ENCODE measurements around the gene KIF9.

Gene KIF9

GRCh38 chr3:47291158-47291753 lies 8.7 kb upstream of the KIF9 start:
- DNase-seq (ENCODE audit: low spot score), result no peak
- TF ChIP-seq, protein P1, sequence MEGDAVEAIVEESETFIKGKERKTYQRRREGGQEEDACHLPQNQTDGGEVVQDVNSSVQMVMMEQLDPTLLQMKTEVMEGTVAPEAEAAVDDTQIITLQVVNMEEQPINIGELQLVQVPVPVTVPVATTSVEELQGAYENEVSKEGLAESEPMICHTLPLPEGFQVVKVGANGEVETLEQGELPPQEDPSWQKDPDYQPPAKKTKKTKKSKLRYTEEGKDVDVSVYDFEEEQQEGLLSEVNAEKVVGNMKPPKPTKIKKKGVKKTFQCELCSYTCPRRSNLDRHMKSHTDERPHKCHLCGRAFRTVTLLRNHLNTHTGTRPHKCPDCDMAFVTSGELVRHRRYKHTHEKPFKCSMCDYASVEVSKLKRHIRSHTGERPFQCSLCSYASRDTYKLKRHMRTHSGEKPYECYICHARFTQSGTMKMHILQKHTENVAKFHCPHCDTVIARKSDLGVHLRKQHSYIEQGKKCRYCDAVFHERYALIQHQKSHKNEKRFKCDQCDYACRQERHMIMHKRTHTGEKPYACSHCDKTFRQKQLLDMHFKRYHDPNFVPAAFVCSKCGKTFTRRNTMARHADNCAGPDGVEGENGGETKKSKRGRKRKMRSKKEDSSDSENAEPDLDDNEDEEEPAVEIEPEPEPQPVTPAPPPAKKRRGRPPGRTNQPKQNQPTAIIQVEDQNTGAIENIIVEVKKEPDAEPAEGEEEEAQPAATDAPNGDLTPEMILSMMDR (IDR thresholded peaks at IDR 0.05), result no peak
- no peak overlapping the region for H3K4me3 ChIP-seq
- no peak overlapping the region for H3K27ac ChIP-seq

DNA sequence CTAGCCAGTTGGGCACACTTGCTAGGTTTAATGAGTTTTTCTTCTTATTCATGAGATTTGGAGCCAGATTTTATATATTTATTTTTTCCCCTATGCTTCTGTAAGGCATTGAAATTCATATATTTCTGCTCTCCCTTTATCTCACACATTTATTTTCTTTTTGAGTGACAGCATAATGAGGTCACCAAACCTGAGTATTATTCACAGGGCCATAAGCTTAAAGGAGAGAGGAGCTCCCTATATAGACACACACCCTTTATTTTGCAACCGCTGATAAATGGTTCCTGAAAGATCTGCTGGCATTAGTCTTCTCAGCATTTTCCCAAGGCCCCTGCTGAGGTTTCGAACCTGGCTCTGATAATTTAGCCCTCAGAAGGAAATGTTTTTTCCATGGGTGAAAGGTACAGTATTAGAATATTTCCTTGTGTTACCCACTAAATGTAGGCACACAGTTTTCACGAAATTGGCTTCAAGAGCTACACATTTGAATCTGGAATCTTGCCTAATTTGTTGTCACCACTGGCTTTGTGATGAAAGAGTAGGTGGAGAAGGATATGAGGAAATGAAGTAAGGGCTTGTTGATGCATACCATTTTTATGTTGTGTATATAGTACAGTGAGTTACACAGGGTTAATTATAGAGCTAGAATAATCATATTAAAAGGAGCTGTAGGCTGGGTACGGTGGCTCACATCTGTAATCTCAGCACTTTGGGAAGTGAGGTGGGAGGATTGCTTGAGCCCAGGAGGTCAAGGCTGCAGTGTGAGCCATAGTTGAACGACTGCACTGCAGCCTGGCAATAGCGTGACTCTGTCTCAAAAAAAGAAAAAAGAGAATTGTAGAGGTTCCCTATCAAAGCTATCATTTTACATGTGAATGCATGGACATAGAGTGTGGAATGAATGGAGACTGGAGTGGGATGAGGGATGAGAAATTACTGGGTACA lies 6.6 kb upstream of the KIF9 start:
- TF ChIP-seq, protein P1 (IDR thresholded peaks at IDR 0.05), result no peak
- no peak for DNase-seq (ENCODE audit: low spot score)
- no peak overlapping the region for H3K27ac ChIP-seq
- H3K4me3 ChIP-seq, result no peak overlapping the region

GRCh38 chr3:47283591-47284364 lies 1.2 kb upstream of the KIF9 start:
- peak overlapping the region; percentile 82 for H3K4me3 ChIP-seq
- DNase-seq (ENCODE audit: low spot score), result no peak
- H3K27ac ChIP-seq, result peak overlapping the region in 1 of 2 donors; percentile 97
- TF ChIP-seq, protein P1 (IDR thresholded peaks at IDR 0.05), result no peak

DNA sequence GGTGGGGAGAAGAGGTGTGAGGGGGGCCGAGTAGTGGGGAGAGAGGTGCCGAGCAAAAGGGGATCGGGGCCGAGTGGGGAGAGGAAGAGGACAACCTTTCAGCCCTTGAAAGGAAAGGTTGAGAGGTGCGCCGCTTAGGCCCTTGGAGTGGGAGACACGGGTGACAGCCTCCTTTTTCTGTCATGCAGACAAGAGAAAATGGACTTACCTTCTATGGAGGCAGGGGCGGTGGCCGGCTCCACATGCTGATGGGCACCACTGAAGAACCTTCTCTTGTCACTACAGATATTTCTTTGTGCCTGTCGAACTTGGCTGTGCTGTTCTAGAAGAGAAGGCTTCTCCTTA lies 566 bp upstream of the KIF9 start:
- DNase-seq (ENCODE audit: low spot score), result no peak
- peak overlapping the region; percentile 82 for H3K4me3 ChIP-seq
- TF ChIP-seq, protein P1 (IDR thresholded peaks at IDR 0.05), result no peak
- peak overlapping the region; percentile 85 to 97 for H3K27ac ChIP-seq

DNA sequence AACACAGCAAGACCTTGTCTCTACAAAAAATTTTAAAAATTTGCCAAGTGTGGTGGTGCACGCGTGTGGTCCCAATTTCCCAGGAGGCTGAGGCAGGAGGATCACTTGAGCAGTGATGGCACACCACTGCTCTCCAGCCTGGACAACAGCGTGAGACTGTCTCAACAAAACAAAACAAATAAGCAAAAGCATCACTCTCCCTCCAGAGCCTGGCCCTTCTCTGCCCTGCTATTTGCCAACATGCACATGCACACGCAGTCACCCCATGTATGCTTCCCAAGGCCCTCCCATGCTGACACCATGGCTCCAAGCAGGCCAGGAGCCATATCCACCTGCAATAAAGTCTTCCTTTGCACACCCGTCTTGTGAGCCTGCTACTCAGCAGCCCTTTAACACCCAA lies 2.1 kb downstream of the KIF9 start:
- DNase-seq (ENCODE audit: low spot score), result no peak
- Histone ChIP-seq H3K4me3 (no peak overlapping the region), H3K27ac (no peak overlapping the region)
- TF ChIP-seq, protein P1 (IDR thresholded peaks at IDR 0.05), result no peak

DNA sequence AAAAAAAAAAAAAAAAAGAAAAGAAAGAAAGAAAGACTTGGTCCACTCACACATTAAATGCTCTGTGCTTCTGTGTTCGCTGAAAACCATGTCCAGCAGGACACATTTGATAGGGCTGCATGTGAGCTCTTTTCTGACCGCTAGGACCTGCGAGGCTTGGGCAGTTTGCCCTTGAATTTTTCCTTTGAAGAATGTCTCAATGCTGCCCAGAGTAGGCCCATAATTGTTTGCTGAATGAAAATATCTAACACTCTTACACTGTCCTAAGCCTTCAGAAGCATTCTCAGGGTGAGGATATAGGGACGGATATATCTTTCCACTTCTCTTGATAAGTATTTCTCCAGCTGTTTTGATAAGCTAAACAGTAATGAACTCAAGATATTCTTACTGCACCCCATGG lies 6.0 kb downstream of the KIF9 start:
- DNase-seq (ENCODE audit: low spot score), result no peak
- TF ChIP-seq, protein P1 (IDR thresholded peaks at IDR 0.05), result no peak
- Histone ChIP-seq H3K27ac (no peak overlapping the region), H3K4me3 (no peak overlapping the region)
